HG03175 (cell line): ENCODE results near the gene ARFGEF2.
A peak's percentile ranks its signal among the peaks of the same experiment; 100 is the strongest.
"Not testable (repeated sequence)": the region's sequence is repeated elsewhere in the genome, so short reads cannot be mapped to it uniquely, and the experiment has no call there.

Source experiments
- ATAC-seq: cut with Tn5 transposase; IDR thresholded peaks from one replicate; pipeline ENCODE4 v1.9.1; 2021; ENCODE audit warnings: mild to moderate bottlenecking, moderate library complexity; ENCODE audit not compliant: unreplicated experiment

The ARFGEF2 gene

DNA sequence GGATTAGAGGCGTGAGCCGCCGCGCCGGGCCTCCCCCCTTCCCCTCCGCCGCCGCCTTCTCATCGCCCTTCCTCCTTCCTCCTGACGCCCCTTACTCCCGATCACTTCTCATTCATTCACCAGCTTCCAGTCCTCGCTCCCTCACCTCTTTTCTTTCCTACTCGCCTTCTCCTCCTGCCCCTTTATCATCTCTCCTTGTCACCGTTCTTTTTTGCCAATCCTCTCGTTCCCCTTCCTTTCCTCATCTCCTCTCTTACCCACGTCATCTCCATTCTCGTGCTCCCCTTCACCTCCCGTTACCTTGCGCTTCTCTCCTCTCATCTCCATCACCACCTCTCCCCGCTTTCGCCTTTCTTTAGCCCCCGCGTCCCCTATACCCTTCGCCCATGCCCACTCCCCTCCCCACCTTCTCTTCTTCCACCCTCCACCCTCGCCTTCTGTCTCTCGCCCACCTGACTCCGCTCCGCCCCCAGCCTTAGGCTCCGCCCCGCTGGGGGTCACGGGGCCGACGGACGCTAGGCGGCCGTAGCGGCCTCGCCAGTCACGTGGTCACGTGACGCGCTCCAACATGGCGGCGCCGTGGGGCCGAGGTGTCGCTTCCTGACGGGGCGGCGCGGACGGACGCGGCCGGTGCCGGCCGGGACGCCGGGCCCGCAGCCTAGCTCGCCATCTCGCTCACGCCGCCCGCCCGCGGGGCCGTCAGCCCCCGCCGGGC is at the start of gene ARFGEF2:
Gene ARFGEF2, plus strand, starts transcription at position 544 of the 715 bp plus-strand sequence. CDS start 179 bp downstream, outside the sequence.
- peak; percentile 84 for ATAC-seq

DNA sequence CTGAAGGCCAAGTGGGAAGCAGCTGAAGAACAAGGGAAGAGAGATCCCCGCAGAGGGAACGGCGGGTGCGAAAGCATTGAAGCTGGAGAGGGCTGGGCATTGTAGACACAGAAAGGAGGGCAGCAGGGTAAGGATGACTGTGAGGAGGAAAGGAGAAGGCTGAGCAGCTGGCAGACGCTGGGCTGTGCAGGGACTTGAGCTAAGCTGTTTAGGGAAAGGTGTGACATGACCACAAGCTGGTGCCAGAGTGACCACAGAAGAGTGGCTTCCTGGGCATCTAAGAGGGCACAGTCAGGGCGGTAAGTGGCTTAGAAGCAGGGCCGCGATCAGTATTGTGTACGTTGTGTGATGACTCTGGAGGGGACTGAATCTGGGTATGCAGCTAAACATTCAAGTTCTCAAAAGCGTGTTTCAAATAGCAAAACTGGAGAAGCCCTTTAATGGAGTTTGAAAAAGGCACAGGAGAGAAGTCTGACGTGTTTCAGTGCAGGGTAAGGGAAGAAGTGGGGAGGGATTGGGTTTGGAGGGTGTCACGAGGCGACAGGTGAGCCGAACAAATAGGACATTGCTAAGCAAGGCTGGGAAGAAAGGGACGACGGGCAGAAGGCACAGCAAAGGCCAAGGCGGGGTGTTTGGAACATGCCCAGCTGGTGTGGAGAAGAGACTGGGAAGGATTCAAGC is 46.1 kb upstream of the ARFGEF2 start:
- ATAC-seq = no peak

DNA sequence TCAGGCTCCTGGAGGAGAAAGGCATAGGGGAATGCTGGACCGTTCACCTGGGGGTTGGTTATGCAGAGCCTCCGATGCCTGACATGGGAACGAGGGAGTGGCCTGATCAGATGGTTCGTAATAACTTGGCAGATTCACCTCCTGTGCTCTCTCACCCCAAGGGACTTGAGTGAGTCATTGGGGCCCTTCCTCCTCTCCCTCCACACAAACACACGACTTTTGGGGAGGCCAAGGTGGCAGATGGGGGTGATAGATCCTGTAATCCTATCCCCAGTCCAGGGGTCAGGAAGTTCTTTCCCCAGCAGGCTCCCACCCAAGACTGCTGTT is 45.6 kb upstream of the ARFGEF2 start:
- no peak for ATAC-seq

DNA sequence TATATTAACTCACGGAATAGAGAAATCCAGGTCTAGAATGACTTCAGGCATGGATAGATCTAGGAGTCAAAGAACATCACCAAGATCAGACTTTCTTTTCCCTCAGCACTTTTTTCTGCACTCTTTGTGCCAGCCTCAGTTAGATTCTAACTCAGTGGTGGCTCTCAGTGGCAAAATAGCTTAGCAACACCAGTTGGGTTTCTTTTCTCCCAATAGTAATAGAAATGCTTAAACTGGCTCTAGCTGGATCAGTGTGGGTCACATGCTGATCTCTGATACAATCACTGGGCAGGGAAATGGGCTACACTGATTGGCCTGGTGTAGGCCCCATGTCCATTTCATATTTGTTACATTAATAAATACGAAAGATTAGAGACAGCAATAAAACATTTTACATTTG is 44.2 kb upstream of the ARFGEF2 start:
- no peak for ATAC-seq

DNA sequence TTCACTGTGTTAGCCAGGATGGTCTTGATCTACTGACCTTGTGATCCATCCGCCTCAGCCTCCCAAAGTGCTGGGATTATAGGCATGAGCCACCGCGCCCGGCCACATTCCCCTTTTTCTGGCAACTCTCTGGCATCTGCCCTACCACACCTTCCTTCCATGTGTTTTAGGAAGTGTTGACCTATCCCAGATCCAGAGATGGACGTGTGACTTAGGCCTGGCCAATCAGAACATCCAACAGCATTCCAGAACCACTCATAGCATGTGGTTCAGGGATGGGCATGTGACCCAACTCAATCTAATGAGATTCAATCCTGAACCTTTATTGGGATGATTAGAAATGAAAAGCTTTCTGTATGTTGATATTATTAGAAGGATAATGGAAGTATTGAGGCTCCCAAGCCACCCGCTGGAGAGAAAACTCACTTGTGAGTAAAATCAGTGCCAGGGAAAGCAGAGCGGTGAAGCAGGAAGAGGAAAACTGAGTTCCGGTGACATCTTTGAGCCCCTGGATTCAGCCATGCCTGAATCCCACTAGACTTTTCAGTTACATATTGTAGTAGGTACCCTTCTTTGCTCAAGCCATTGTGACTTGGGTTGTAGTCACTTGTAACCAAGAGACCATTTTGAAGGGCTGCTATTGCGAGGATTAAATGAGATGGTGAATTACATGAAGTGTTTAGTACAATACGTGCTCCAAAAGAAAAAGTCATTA is 42.8 kb upstream of the ARFGEF2 start:
- ATAC-seq = no peak

DNA sequence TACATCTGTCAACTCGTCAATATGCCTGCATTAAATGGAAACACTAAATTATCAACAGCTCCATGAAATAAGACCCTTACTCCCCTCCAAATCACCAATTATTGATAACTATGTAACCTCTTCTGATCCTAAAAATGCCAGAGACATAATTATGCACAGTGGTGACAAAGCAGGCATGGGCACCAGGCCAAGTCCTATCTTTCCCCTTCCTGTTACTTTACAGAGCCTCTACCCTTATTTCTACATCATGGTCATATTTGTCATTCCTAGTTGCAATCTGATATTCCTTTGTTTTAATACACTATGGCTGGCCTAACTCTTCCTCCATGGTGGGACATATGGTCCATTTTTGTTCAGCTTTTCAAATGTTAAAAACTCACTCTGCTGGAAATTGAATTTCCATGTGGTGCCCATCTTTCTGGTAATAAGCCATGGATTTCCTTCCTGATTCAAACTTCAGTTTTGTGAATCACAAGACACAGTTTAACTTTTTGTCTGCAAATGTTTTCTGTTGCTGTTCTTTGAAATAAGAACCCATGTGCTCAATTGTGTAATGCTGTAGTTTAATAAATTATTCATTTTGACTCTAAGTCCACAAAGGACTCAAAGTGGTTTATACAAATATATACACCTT is 41.8 kb upstream of the ARFGEF2 start:
- ATAC-seq = no peak

DNA sequence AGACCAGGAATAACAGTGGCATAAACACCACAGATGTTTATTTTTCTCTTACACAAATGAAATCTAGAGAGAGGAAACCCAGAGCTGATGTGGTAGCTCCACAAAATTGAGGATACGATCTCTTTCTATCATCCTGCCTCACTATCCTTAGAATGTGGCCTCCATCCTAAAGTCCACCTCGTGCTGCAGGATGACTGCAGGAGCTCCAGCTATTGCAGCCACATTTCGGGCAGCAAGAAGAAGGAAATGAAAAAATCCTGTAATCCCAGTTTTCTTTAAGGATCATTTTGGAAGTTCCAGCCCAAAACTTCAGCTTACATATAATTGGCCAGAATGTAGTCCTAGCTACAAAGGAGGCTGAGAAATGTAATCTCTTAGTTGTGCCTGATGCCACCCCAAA is 41.2 kb upstream of the ARFGEF2 start:
- ATAC-seq = no peak

DNA sequence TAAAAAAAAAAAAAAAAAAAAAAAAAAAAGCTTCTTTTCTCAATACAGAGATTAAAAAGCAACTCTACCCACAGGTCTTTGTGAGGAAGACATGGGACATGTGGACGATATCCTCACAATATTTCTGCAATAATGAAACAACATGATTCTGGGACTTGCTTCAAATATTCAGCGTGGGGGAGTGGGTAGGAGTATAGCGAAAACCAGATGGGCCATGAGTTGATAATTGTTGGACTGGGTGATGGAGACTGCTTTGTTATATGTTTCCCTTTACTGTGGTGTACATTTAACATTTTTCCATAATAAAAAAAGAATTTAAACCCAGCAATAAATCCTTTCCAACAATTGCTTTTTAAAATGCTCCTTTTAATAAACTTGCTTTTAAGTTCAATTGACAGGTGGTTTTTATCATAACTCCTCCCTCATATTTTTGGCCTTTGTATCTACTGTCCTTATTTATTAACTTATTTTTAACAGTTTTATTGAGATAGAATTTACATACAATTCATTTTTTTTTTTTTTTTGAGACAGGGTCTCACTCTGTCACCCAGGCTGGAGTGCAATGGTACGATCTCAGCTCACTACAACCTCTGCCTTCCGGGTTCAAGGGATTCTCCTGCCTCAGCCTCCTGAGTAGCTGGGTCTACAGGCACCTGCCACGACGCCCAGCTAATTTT is 40.4 kb upstream of the ARFGEF2 start:
- ATAC-seq = no peak

DNA sequence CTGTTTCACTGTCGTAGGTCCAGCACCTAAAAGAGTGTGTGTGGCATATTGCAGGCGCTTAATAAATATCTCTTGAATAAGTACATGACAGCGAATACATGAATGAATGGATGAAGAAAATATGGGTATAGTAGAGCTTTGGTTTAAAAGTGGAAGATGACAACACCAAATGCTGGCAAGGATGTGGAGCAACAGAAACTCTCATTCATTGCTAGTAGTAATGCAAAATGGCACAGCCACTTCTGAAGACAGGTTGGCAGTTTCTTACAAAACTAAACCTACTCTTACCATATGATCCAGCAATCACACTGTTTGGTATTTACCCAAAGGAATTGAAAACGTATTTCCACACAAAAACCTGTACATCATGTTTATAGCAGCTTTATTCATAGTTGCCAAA is 36.3 kb upstream of the ARFGEF2 start:
- no peak for ATAC-seq

DNA sequence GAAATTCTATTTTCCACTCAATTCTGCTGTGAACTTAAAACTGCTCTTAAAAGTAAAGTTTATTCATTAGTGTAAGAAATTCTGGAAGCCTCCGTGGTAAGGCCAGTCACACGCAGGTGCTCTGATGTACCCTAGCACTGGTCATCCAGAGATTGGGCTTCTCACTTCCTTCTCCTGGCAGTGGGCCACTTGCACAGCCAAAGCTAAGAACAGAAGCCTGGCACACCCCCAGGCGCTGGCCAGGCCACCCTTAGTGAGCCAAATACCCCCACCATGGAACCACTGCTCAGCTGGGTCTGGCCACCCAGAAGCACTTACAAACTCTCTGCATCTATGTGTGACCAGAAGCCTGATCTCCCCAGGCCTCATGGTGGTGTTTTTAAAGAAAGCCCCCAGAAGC is 35.3 kb upstream of the ARFGEF2 start:
- ATAC-seq = no peak

DNA sequence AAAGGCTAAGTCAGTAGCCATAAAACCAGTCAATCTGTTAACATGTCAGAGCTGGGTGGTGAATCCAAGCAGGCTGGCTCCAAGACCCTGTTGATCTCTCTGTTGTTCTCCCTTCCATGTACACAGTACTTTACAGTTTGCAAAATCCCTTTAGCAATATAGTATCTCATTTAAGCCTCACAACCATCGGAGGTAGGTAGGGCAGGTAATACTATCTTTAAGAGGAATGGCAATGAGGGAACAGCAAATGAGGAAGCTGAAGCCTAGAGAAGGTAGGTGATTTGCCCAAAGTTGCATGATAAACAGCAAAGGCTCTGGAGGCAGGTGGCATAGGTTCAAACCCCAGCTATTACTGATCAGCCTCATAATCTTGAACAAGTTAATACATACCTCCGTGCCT is 34.7 kb upstream of the ARFGEF2 start:
- no peak for ATAC-seq

DNA sequence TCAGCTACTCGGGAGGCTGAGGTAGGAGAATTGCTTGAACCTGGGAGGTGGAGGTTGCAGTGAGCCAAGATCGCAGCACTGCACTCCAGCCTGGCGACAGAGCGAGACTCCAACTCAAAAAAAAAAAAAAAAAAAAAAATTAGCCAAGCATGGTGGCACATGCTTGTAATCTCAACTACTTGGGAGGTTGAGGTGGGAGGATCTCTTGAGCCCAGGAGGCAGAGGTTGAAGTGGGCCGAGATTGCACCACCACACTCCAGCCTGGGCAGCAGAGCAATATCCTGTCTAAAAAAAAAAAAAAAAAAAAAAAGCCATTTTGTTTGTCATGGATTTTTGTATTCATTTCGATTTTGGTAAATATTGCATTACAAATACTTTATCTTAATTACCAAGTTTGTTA is 33.0 kb upstream of the ARFGEF2 start:
- ATAC-seq = not testable (repeated sequence)

DNA sequence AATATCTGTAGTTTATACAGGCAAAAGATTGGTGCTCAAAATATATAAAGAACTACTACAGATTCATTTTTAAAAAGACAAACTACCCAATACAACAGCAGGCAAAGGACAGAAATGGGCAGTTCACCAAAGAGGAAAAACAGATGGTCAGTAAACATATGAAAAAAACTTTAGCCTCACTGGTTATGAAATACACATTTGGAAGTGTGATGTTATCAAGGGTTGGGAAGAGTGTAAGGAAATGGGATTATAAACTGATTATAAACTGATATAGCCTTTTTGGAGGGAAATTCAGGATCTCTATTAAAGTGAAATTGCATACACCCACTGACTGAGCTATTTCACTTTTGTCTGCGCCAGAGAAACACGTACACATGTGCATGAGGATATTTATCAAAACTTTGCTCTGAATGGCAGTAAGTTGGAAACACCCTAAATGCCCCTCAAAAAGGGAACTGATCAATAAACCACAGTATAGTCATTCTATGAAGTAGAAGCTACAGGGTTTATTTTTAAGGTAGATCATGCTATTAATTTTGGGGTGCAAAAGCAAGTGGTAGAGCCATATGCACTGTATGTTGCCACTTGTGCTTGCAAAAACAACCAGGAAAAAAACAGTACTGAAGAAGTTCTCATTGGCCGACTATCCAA is 32.2 kb upstream of the ARFGEF2 start:
- ATAC-seq = no peak

DNA sequence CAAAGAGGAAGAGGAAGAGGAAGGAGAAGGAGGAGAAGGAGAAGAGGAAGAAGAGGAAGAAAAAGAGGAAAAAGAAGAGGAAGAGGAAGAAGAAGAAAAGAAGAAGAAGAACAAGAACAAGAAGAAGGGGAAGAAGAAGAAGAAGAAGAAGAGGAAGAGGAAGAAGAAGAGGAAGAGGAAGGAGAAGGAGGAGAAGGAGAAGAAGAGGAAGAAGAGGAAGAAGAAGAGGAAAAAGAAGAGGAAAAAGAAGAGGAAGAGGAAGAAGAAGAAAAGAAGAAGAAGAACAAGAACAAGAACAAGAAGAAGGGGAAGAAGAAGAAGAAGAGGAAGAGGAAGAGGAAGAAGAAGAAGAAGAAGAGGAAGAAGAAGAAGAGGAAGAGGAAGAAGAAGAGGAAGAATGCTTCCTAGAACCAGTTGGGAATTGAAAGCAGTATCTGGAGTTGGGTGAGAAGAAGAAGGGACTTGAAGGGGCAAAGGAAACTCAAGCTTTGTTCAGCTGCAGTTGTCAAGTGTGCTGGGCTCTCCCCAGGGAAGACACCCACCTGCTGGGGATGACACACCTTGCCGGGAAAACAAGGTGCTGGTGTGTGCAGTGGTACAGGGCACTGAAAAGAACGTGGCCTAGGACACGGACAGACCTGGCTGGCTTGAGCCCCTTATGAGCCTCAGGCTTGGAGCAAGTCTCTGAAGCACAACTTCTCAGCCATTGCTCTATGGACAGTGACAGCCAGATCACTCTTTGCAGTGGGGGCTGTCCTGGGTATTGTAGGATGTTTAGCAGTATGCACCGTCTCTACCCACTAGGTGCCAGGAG is 30.1 kb upstream of the ARFGEF2 start:
- no peak for ATAC-seq

DNA sequence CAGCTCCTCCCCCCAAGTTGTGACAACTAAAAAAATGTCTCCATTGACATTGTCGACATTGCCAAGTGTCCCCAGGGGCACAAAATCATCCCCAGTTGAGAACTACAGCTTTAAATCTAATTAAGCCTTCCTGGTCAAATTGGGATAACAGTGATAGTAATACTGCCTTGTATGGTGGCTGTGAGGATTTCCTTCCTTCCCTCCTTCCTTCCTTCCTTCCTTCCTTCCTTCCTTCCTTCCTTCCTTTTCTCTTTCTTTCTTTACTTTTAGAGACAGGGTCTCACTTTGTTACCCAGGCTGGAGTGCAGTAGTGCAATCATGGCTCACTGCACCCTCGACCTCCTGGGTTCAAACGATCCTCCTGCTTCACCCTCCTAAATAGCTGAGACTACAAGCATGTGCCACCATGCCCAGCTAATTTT is 29.5 kb upstream of the ARFGEF2 start:
- no peak for ATAC-seq

DNA sequence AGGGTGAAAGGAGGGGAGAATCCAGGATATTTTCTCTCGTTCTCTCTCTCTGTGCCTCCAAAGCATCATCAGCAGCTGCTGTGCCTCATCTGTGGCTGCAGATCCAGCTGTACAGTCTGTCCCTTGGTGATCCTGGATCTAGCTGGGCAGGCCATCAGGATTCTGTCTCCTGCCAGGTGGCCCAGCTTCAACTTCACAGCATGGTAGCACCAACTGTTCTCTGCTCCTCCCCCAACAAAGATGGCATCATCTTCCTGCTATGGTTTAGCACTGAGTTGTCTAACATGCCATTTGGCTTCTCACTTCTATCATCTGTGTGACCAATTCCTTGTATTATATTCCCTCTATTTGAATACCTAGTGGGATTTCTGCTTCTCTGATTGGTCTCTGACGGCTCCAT is 28.6 kb upstream of the ARFGEF2 start:
- no peak for ATAC-seq

DNA sequence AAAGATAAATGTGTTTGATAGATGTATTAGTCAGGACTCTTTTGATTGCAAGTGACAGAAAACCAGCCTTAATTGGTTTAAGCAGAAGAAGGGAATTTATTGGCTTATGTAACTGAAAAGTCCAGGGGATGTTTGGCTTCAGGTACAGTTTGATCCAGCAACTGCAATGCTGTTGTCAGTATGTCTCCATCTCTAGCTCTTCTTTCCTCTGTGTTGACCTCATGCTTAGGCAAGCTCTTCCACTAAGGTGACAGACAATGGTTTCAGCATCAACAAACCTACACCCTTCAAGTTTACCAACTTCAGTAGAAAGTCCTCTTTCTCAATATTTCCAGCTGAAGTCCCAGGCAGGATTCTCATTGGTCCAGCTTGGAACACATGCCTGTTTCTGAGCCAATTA is 28.1 kb upstream of the ARFGEF2 start:
- no peak for ATAC-seq

DNA sequence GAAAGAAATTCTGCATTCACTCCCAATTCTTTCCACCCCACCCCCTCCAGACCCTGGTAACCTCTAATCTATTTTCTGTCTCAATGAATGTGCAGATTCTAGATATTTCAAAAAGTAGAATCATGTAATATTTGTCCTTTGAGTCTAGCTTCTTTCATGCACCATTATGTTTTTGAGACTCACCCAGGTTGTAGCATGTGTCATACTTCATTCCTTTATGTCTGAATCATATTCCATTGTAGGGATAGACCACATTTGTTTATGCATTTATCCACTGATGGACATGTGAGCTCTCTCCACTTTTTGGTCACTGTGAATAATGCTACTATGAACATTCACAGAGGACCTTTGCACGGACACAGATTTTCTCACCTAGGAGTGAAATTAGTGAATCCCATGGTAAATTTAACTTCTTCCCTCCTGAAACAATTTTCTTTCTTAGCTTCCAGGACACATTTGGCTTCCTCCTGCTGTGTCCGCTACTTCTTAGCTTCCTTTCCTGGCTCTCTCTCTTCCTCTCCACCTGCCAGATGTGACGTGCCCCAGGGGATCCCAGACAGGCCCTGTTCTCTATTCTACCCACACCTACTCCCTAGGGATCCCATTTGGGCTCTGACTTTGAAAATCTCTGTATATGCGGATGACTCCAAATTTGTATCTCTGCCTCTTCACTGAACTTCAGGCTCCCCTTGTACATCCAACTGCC is 24.1 kb upstream of the ARFGEF2 start:
- ATAC-seq = no peak

DNA sequence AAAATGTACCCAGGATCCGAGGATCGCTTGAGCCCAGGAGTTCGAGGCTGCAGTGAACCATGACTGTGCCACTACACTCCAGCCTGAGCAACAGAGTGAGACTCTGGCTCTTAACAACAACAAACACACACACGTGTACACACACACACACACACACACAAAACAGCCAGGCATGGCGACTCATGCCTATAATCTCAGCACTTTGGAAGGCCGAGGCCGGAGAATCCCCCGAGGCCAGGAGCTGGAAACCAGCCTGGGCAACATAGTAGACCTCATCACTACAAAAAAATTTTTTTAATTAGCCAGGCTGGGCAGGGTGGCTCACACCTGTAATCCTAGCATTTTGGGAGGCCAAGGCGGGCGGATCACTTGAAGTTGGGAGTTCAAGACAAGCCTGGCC is 23.3 kb upstream of the ARFGEF2 start:
- ATAC-seq = no peak
